Measurements from ENCODE around the gene SATB2. TPM values are rescaled to one million over a fixed set of nuclear protein-coding genes. Genes with fewer than 3 reads are reported as not detected.

The SATB2 gene
- total and polyA plus RNA-seq, 9 donors: 0.92 to 6.3 (median 3.8) TPM

DNA sequence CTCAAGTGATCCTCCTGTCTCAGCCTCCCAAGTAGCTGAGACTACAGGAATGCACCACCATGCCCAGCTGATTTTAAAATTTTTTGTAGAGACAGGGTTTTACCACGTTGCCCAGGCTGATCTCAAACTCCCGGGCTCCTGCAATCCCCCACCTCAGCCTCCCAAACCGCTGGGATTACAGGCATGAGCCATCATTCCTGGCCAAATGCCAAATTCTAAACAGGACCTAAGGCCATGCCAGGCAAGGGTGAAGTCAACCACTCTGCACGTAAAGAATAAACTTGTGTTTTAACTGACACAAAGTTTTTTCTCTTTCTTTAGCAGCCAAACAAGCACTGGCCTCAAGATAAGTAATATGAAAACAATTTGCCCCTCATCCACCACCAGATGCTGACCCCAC is 37.4 kb upstream of the SATB2 start:
- Histone ChIP-seq H3K27me3 (no peaks in the 10 kb centered on the region), H3K27ac (no peak overlapping the region), H3K4me1 (ENCODE audit: insufficient read depth) (no peaks in the 10 kb centered on the region), H3K36me3 (no peaks in the 10 kb centered on the region), H3K4me3 (no peak overlapping the region), H3K9me3 (no peaks in the 10 kb centered on the region)
- DNase-seq: no peak
- 58 to 64% (median 60%) methylated on average over 4 of the region's 4 CpGs for WGBS, 3 donors
- no peak for TF ChIP-seq POLR2A (IDR thresholded peaks at IDR 0.05)
- TF ChIP-seq EP300 (IDR thresholded peaks at IDR 0.05): no peak
- TF ChIP-seq, protein P1, sequence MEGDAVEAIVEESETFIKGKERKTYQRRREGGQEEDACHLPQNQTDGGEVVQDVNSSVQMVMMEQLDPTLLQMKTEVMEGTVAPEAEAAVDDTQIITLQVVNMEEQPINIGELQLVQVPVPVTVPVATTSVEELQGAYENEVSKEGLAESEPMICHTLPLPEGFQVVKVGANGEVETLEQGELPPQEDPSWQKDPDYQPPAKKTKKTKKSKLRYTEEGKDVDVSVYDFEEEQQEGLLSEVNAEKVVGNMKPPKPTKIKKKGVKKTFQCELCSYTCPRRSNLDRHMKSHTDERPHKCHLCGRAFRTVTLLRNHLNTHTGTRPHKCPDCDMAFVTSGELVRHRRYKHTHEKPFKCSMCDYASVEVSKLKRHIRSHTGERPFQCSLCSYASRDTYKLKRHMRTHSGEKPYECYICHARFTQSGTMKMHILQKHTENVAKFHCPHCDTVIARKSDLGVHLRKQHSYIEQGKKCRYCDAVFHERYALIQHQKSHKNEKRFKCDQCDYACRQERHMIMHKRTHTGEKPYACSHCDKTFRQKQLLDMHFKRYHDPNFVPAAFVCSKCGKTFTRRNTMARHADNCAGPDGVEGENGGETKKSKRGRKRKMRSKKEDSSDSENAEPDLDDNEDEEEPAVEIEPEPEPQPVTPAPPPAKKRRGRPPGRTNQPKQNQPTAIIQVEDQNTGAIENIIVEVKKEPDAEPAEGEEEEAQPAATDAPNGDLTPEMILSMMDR (IDR thresholded peaks at IDR 0.05): no peak
- intact Hi-C loops (cut with DNase I): loop anchor here in 1 of 4 donors (5.0 to 10.0 kb wide), 2 partner anchors 1123 to 1180 kb away; no protein-coding TSS in a partner anchor

DNA sequence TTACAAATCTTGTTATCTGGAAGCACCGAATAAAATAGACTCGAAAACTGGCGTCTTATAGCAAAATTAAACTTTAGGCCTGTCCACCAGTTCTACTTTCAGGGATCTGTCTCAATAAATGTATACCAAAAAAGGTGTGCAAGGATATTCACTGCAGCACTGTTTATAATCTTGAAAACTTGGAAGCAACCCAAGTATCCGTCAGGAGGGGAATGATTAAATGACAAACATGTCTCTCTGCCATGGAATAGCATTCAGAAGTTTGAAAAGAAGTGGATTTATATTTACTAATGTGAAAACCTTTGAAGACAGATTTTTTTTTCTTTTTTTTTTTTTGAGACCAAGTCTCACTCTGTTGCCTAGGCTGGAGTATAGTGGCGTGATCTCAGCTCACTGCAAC is 32.3 kb upstream of the SATB2 start:
- DNase-seq: no peak
- Histone ChIP-seq H3K27ac (no peak overlapping the region), H3K4me1 (ENCODE audit: insufficient read depth) (no peaks in the 10 kb centered on the region), H3K27me3 (no peaks in the 10 kb centered on the region), H3K9me3 (no peaks in the 10 kb centered on the region), H3K4me3 (no peak overlapping the region), H3K36me3 (no peaks in the 10 kb centered on the region)
- 77 to 85% (median 83%) methylated on average over 5 of the region's 5 CpGs for WGBS, 3 donors
- intact Hi-C loops (cut with DNase I): loop anchor here in 1 of 4 donors (10.0 kb wide), 1 partner anchor 1175 kb away; no protein-coding TSS in a partner anchor
- TF ChIP-seq POLR2A (IDR thresholded peaks at IDR 0.05): no peak
- TF ChIP-seq EP300 (IDR thresholded peaks at IDR 0.05): no peak
- TF ChIP-seq, protein P1 (IDR thresholded peaks at IDR 0.05): no peak

DNA sequence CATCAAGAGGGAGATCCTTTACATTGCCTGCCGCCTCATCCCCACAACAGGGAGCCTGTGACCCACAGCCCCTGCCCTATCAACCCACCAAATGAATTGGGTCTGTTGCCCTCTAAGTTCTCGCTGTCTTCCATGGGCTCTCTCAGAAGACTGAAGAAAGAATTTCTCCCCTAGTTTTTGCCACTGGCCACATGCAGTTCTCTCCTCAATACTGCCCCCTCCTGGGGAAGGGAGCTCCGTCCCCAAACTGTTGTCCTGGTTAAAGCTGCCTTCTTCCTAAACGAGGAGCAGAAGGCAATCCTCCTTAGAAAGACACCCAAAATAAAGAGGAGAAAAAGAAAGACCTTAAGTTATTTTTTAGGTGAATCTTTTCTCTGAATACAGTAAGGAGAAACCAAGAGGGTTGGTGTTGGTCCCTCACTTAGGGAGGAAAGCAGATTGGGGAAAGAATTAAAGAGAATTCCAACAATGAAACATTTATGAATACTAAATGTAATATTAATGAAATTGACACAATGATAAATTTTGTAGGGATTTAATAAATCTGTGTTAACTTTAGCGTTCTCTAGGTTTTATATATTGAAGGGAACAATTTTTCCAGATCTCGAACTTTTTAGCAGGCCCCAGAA is 31.1 kb upstream of the SATB2 start:
- peak in 2 of 5 donors; percentile 23 to 32 for DNase-seq
- Histone ChIP-seq H3K36me3 (no peaks in the 10 kb centered on the region), H3K4me1 (ENCODE audit: insufficient read depth) (no peaks in the 10 kb centered on the region), H3K27ac (no peak overlapping the region), H3K9me3 (no peaks in the 10 kb centered on the region), H3K27me3 (no peaks in the 10 kb centered on the region), H3K4me3 (no peak overlapping the region)
- TF ChIP-seq EP300 (IDR thresholded peaks at IDR 0.05) (no peak), POLR2A (IDR thresholded peaks at IDR 0.05) (no peak)
- 49 to 52% (median 51%) methylated on average over 6 of the region's 6 CpGs for WGBS, 3 donors
- intact Hi-C loops (cut with DNase I): no loop called here

DNA sequence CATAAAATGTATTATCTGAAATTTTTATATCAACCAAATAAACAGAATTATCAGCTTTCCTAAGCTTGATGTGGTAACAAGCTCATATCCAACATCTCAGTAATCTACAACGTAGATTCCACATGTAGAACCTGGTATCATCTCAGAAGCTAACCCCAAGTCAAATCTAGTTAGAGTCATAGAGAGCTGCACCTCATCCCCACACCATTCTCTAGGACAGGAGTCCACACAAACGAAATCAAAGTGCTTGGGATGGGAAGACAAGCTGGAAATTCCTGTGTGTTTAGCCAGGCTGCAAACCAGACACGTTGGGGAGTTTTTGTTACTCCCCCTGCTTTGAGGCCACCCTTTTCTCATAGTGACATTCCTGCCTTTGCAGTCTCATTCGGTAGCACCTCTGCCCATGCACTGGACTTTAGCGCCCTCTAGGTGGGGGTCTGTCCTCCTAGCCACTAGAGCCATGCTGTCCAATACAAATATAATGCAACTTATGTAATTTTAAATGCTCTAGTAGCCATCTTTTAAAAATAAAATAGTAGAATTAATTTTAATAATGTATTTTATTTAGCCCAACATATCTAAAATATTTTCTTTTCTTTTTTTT is 28.1 kb upstream of the SATB2 start:
- no peaks in the 10 kb centered on the region for H3K27me3 ChIP-seq
- peak in 2 of 5 donors; percentile 34 to 51 for DNase-seq
- TF ChIP-seq POLR2A (IDR thresholded peaks at IDR 0.05) (no peak), EP300 (IDR thresholded peaks at IDR 0.05) (no peak)
- TF ChIP-seq, protein P1 (IDR thresholded peaks at IDR 0.05): no peak
- H3K36me3 ChIP-seq: no peaks in the 10 kb centered on the region
- H3K4me1 ChIP-seq (ENCODE audit: insufficient read depth): no peaks in the 10 kb centered on the region
- H3K27ac ChIP-seq: no peak overlapping the region
- no peak overlapping the region for H3K4me3 ChIP-seq
- intact Hi-C loops (cut with DNase I): no loop called here
- H3K9me3 ChIP-seq: no peaks in the 10 kb centered on the region
- 14 to 15% (median 14%) methylated on average over 5 of the region's 5 CpGs for WGBS, 3 donors

DNA sequence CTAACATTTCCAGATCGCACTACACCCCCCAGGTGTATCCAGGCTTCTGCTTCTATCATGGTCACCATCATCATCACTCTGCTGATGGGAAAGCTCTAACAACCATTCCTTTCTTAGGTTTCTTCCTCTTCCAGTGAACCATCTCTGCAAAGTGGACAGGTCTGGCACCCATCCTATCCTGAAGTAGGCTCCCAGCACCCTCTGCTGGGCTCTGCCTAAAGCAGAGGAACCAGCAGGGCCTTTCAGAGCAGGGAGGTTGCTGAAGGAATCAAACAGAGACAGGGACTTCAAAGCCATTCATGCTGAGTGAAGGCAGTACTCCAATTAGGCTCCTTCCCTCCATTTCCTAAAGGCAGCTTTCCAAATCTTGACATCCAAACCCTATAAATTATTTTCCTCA is 27.2 kb upstream of the SATB2 start:
- Histone ChIP-seq H3K4me3 (no peak overlapping the region), H3K27me3 (no peaks in the 10 kb centered on the region), H3K36me3 (no peaks in the 10 kb centered on the region), H3K4me1 (ENCODE audit: insufficient read depth) (no peaks in the 10 kb centered on the region), H3K9me3 (no peaks in the 10 kb centered on the region), H3K27ac (no peak overlapping the region)
- DNase-seq: no peak
- TF ChIP-seq EP300 (IDR thresholded peaks at IDR 0.05): no peak
- TF ChIP-seq, protein P1 (IDR thresholded peaks at IDR 0.05): no peak
- 94 to 98% (median 97%) methylated on average over 1 of the region's 1 CpG for WGBS, 3 donors
- intact Hi-C loops (cut with DNase I): no loop called here

Measured in ovary (tissue), 9 donors.